GM18499 (cell line): ENCODE measurements around the gene PDSS2.
A peak's percentile ranks its signal among the peaks of the same experiment; 100 is the strongest.

Source experiments
- ATAC-seq: cut with Tn5 transposase; IDR thresholded peaks from one replicate; pipeline ENCODE4 v1.9.1; 2021; ENCODE audit warnings: moderate number of reproducible peaks; ENCODE audit not compliant: insufficient read depth, unreplicated experiment

The PDSS2 gene, protein sequence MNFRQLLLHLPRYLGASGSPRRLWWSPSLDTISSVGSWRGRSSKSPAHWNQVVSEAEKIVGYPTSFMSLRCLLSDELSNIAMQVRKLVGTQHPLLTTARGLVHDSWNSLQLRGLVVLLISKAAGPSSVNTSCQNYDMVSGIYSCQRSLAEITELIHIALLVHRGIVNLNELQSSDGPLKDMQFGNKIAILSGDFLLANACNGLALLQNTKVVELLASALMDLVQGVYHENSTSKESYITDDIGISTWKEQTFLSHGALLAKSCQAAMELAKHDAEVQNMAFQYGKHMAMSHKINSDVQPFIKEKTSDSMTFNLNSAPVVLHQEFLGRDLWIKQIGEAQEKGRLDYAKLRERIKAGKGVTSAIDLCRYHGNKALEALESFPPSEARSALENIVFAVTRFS

DNA sequence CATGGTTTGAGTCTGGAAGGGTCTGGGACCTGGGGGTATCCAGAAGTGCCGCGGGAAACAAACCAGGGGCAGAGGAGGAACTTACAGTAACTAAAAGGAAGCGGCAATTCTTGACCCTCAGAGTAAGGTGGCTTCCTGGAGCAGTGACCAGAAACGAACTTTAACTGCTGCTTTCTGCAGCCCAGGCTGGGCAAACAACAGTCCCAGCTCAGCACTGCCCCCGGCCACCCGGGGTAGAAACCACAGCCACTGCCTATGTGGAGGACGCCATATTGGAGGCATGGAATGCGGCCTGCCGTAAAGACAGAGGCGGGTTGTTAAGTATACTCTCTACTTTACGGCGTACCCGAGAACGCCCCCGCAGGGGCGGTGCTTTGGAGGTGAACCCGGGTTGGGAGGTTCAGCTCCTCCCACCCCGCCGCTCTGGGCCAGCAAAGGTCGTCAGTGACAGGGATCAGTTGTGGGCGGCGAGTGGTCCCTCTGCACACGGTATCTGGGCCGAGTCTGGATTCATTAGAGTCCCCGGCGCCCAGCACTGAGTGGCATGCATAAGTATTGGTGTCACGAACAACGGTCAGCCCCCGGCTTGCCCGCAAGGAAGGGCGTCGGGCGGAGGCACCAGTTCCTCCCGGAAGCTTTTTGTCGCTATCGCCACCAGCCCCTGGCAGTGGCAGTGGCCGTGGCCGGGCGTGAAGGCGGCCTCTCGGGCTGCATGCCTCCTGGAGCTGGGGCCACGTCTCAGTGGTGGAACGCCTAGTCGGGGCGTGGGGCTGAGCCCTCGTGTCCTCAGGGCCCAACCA lies at the start of gene PDSS2:
Gene PDSS2, minus strand, starts transcription at position 282 of the 800 bp plus-strand sequence. Its CDS starts 279 bp downstream, at position 3.
- peak; percentile 89 for ATAC-seq

DNA sequence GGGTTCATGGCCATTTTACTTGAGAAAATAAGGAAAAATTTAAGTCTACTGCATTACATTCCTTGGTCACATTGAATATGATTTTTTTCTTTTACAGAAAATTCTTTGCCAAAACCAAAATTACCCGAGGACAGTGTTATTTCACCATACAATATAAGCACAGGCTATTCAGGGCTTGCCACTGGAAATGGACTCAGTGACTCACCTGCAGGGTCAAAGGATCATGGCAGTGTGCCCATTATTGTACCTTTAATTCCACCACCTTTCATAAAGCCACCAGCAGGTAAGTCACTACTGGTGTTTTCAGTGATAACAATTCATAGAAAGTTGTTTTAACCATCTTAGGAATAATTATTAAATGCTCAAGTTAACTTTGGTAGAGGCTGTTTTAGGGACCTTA lies 46.8 kb upstream of the PDSS2 start:
- ATAC-seq = no peak

DNA sequence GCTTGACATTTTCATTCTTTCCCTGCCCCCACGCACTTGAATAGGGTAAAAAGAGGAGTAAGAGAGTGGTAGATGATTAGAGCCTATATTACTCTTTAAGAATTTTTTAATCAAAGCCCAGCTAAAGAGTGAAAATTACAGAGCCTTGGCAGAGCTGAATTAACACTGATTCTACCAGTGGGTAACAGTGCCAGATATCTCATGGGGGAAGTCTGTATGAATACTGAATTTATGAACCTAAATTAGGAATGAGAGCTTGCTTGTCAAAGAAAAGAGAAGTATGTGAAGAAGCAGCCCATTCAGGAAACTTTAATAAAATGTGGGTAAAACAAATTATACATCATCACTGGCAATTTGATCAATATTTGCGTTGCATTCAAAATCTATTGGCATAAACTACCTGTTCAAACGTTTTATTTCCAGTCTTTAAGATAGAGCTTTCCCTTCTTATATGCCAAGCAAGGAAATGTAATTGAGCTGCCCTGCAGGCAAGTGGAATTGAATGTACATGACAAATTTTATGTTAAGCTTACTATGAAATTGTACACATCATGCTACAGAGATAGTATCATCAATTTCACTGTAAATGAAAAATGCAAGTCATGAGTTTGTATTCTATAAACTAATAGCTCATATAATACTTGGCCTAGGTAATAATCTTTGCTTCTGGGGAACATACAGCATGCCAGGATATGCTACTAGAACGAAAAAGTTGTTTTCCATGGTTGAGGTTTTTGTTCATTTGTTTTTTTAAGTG lies 45.1 kb upstream of the PDSS2 start:
- no peak for ATAC-seq

DNA sequence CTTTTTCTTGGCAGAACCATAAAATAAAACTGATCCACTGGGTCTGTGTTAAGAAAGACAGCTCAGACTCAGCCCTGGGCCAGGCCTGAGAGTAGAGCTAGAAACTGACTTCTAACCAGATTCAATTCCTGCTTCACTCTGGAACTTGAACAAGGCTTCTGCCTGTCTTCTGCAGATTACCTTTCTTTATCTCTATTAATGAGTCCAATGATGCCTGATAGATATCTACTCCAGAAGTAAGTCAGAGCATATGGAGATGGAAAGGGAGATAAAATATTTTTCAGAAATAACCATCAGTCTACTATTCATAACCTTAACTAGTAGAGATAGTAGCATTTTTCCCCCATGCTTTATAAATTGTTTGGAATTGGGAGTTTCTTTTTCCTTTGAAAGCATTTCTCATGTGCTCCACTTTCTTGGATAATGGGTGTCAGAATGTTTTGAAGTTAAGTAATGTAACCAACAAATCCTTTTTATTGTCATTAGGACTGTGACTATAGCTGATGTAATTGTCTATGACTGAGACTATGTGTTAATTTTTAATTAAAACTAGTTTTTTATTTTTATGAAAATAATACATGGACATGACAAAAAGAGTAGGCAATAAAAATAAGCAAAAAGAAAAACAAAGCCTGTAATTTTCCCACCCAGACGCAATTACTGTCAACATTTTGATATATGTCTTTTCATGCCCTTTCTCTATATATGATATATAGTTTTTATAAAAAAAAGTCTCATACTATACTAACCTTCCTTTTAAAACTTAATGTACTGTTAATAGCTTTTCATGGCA lies 37.7 kb upstream of the PDSS2 start:
- ATAC-seq = no peak

DNA sequence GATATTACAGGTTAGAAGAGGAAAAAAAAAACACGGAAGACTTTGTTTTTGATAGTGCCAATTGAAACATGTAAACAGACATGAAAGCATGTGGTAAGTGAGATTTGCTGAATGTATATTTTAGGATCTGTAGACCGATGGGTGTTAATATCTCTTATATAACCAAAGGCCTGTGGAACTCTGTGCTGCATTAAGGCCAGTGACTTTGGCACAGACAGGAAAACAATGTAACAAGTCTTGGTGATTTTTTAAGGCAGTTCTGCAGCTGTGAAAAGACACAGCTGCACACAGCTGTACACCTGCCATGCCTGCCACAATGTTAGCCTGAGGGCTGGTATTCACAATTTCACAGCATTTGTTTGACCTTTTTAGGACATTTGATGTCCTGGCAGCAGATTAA lies 36.6 kb upstream of the PDSS2 start:
- no peak for ATAC-seq

DNA sequence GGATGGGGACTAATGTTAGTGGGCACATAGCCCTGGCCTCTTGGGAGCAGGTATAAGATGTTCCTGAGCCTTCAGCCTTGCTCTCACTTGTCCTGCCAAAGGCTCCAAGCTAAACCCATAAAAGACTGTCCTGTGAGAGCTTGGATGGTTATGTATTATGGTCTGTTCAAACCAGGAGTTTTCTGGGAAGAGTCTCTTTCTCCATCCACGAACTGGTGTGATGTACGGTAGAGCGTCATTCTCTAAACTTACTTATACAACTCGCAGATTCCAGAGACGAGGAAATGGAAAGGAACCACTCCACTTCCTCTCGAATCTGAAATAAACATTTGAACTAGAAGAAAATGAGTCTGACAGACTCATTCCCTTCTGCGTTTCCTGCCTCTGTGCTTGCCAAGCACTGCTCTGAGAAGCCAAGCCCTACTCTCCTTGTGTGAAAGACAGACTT lies 35.9 kb upstream of the PDSS2 start:
- ATAC-seq = no peak

DNA sequence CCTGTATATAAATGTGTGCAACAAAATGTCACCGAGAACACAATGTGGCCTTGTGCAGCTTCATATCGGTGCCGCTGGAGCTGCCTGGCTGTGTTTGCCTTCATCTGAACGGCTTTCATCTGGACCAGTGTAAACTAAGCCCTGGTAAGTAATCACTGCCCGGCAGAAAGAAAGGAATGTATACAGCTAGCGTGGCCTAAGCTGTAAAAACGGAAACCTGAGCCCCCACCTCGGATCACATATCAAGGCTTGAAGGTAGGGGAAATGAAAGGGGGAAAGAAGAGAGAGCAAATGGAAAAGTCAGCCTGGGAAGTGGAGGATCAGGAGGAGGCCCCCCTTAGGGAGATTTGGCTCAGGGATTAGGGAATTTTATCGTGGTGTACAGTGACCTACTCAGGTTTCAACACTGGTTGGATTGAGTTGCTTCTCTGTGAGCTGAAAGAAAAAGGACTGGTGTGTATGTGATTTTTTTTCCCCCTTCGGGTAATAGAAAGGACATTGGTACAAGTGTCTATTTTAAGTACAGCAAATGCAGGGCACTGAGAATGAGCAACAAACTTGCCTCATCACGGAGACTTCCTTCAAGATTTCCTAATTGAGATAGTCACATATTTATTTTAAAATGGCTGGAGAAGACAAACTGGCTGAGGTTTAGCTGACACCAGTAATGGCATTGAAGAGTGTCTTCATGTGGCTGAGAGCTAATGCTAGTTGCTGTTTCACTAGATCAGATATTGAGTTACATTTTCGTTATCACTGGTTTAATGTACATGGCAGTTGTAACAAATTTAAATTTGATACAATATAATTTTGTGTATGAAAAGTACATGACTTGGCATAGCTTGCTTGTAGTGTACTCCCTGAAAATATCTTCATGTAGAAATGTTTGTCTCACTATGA lies 34.0 kb upstream of the PDSS2 start:
- no peak for ATAC-seq

DNA sequence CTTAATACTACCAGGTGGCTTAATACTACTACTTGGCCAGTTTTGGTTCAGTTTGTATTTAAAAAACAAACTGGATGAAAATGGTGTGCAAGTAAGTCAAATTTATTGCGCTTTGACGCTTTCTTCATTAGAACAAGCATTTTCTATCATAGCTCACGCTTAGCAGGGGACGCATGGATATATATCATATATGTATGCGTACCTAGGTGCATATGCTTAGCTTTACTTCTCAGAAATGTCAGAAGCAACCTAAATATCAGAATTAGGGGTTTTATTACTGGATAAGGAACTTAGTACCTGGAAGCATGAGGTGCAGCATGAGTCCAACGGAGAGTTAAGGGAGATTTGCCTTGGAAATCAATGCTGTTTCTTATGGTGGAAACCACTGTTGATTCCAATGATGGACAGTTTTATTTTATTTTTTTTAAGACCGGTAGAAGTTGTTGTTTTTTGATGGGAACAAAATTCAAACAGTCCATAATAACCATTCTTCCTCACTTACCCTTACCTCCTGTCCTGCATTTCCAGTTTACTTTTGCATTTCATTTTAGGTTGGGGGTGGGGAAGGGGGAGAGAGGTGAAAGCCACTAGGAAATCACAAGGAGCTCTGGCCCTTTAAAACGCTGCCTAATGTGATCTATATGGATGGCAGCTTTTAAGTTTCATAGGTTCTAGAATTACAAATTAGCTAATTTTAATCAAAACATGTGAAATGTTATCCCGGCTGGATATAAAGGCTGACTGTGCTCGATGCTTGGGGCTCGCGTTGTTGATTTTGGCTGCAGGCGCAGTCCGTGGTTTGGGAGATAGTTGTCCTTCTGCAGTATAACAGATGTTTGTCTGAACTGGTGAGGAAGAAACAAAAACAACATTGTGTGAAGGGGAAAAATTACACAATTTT lies 32.6 kb upstream of the PDSS2 start:
- no peak for ATAC-seq

DNA sequence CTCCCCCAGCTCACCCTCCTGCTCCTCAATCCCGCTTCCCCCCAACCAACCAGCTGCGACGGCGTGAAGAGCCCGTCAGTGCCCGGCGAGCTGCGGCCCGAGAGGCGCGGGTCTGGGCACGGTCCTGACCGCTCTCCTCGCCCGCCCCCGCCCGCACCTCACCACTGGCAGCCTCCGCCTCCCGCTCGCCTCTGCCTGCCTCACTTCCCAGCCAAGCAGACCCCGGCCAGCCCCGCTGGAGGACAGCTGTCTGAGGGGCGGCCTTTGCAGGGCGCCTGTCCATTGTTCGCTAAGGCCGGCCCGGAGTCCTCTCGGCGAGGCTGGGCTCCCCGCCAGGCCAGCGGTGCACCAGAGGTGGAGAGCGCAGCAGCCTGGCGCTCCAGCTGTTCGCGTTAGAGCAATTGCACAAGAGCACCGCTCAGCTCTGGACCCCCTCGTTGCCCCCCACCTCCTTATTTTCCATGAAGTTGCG lies 31.8 kb upstream of the PDSS2 start:
- no peak for ATAC-seq

DNA sequence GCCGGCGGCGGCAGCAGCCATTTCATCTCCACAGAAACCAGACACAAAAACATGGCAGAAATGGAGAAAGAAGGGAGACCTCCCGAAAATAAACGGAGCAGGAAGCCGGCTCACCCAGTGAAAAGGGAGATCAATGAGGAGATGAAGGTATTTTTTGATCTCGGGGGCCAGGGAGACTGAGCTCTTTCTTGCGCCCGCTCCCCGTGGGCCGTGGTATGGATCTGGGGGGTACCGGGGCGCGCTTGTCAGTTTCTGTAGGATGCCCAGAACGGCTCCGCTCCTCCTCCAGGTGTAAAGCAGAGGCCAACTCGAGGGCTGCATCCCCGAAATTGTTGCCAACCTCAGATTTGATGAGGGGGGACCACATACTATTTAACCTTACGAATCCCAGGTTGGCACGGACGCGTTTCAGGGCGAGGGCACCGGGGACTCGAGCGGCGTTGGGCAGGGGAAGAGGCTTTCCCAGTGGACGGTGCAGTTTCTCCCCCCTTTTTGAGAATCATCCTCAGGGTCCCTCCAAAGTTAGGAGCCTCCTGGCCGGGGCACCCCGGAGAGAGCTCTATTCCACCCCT lies 31.3 kb upstream of the PDSS2 start:
- ATAC-seq = no peak

DNA sequence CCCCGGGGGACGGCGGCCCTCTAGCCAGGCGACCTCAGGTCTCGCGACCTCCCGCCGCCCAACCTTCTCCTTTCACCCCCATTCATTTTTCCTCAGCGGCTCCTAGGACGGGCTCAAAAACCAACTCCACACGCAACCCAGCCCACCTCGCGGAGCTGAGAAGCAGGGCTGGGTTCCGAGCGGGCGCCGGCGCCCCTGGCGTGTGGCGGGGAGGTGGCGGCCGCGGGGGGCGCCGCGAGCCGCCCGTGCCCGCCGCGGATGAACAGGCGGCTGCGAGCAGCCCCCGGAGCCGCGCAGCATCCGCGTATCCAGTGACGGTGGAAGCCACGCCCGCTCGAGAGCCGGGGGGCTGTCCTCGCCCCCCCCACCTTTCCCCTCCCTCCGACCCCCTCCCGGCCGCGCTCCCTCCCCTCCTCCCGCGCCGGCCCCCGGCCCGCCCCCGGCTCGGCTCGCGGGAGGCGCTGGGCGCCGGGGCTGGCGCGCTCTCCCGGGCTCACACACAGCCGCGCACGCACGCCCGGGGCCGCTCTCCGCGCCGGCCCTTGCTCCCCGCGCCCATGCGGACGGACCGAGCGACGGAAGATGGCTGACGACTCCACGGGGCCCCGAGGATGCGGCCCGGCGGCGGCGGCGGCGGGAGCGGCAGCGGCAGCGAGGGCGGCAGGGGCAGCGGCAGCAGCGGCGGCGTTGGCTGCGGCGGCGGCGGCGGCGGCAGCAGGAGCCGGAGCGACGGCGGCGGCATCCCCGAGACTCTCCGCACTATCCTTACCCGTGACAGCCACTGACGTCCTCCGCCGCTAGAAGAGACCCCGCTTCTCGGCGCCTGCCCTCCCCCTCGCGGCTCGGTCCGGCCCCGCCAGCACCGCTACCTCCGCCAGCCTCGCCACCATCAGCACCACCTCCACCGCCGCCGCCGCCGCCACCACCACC lies 30.5 kb upstream of the PDSS2 start, which contains the start of gene SOBP:
Gene SOBP, plus strand, starts transcription at position 482 of the 930 bp plus-strand sequence. CDS start 500 bp downstream, outside the sequence.
- ATAC-seq = no peak

DNA sequence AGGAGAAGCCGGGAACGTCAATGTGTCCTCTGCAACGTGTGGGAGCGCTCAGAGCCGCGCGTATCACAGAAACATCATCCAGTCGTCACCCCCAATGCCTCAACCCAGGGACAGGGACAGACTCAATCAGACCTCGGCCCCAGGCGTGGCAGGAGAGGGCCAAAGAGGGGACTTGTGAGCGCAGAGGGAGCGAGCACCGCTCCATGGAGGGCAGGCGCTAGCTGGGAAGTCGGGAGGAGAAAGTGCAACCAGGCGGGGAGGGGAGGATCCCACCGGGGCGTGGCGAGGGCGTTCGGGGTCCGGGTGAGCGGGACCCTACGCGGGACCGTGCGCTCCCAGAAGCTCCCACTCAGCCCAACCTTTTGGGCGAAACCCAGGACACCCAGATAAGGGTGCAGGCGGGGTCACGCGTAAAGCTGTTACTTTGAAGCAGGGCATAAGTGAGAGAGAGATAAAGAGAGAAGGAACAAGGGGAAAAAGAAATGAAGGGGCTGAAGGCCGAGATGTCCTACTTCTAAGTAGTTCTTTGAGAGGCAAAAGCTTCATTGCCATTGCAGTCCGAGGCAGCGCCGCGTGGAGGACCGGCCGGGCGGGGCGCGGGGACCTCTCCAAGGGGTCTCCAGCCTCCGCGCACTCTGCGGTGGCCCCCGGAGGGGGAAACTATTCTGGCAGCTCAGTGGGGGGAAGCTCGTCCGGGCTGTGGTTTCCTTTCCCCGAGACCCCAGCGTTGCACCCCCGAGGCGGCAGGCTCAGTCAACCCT lies 29.7 kb upstream of the PDSS2 start:
- ATAC-seq = no peak

DNA sequence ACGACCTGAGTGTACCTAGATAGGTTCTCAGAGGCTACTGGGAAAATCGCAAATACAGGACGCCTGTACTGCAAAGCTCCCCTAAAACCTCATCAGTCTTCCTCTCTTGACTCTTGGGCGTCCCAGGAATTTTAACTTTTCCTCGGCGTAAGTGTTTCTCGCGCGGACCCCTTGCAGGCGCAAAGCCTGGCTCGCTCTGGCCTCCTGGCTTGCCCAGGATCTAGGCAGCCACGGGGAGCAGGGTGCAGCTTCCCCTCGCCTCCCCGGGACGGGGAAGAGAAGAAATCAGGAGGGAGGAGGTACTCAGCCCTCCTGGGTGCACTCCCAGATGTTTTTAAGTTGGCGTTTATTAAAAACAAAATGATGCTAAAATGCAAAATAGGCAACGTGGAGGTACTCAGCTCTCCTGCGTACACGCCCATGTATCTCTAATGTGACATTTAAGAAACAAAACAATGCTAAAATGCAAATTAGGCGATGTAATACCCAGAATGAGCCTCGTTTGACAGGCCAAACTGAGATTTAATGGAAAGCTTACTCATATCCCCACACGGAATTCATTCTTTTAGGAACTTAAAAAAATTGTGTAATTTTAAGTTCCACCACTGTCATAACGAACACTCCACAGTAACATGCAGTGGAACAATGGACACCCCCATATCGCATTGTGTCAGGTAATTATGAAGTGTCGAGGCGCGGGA lies 29.0 kb upstream of the PDSS2 start:
- no peak for ATAC-seq

DNA sequence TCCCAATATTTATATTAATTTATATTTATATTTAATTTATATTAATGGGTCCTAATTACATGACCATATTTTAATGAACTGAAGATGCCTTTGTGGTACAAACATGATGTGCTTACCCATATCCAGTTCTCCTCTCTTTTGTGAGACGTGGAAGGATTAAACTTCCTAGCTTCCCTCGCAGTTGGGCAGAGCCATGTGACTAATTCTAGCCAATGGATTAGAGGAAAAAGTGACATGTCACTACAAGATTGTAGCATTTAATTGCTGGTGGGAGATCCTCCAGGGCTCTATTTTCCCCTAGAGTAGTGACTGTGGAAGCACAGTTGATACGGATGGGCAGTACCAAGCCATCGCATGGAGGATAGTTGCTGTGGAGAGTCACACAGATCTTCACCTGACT lies 25.8 kb upstream of the PDSS2 start:
- ATAC-seq = no peak

DNA sequence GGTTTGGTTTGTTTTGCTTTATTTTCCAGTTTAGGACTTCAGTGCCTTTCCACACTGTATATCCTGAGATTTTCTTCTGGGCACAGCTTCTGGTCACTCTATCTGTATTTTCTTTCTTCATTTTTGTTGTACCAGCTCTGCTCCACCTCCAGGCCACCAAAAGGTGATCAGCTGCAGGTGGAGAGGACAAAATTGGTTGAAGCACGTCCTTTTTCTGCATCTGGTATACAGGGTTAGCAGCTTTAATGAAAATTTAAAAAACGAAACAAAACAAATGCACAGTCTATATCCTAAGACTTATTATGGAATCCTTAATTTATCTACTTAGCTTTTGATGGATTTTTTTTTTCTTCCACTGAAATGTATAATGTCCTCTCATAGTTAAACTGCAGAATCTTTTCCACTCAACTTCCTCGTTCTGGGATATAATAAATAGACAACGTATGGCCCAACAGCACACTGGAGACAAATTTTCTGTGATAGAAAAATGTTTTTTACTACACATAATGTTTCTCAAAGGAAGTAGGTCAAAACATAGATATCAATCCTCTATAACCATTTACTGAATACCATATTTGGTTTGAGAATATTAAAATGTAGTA lies 19.8 kb upstream of the PDSS2 start:
- ATAC-seq = no peak
